Uterus (tissue), 2 donors: ENCODE measurements around the gene ANKRD16.

Source experiments
- POLR2A ChIP-seq, 2 donors: fragments of 450-650 bp; IDR thresholded peaks; one replicate each; pipeline ENCODE4 v1.6.1; 2016; ENCODE audit warnings: antibody characterized with exemption in 2 of 2, mild to moderate bottlenecking in 1 of 2, moderate library complexity in 1 of 2
- TF ChIP-seq, protein P1 (sequence below), 4 experiments: fragments of 200-600 bp in 2 of 4; fragments of 450-650 bp in 2 of 4; sonication (generic) in 2 of 4; IDR thresholded peaks; one replicate each; pipeline ENCODE4 v1.5.1; 2016 to 2019; ENCODE audit warnings: antibody characterized with exemption in 4 of 4, mild to moderate bottlenecking in 2 of 4, moderate library complexity in 1 of 4

DNA sequence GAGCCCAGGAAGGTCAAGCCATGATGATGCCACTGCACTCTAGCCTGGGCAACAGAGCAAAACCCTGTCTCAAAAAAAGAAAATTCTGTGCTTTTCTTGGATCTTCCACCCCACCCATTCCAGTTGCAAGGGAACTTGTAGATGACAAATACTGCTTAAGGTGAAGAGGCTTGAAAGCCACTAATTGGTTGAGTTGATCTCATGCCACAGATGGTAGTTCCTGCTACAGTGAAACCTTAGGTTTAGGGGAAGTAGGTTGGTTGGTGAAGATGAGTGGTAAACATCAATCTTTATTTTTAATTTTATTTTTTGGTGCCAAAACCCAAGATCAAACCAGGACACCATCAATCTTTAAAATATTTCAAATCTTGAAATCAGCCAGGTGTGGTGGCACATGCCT, 73.5 kb downstream of the ANKRD16 start:
- TF ChIP-seq, protein P1, sequence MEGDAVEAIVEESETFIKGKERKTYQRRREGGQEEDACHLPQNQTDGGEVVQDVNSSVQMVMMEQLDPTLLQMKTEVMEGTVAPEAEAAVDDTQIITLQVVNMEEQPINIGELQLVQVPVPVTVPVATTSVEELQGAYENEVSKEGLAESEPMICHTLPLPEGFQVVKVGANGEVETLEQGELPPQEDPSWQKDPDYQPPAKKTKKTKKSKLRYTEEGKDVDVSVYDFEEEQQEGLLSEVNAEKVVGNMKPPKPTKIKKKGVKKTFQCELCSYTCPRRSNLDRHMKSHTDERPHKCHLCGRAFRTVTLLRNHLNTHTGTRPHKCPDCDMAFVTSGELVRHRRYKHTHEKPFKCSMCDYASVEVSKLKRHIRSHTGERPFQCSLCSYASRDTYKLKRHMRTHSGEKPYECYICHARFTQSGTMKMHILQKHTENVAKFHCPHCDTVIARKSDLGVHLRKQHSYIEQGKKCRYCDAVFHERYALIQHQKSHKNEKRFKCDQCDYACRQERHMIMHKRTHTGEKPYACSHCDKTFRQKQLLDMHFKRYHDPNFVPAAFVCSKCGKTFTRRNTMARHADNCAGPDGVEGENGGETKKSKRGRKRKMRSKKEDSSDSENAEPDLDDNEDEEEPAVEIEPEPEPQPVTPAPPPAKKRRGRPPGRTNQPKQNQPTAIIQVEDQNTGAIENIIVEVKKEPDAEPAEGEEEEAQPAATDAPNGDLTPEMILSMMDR (IDR thresholded peaks at IDR 0.05), result no peak
- TF ChIP-seq POLR2A (IDR thresholded peaks at IDR 0.05), result no peak
